OCI-M2 (cell line): ENCODE results near the gene TNS1.

Experiments
- DNase-seq: peaks from one replicate; lab custom pipeline; 2025; ENCODE audit not compliant: unreplicated experiment; lab: John Stamatoyannopoulos, UW

TNS1 gene

DNA sequence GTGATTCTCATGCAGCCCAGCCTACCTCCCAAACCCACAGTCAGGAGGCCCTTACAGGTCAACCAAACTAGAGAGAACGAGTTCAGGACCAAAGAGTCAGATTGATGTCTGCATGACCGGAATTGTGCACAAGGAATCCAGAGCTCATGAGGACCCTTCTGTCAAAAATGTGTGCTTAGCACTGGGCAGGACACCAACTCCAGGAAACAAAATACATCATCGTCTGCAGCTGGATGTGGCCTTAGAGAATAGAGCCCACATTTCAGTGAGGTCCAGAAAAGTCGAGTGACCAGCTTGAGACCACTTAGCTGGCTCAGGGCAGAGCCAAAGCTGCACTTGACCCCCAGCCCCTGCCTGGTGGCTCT, 3.2 kb downstream of the TNS1 start:
- no peak for DNase-seq

DNA sequence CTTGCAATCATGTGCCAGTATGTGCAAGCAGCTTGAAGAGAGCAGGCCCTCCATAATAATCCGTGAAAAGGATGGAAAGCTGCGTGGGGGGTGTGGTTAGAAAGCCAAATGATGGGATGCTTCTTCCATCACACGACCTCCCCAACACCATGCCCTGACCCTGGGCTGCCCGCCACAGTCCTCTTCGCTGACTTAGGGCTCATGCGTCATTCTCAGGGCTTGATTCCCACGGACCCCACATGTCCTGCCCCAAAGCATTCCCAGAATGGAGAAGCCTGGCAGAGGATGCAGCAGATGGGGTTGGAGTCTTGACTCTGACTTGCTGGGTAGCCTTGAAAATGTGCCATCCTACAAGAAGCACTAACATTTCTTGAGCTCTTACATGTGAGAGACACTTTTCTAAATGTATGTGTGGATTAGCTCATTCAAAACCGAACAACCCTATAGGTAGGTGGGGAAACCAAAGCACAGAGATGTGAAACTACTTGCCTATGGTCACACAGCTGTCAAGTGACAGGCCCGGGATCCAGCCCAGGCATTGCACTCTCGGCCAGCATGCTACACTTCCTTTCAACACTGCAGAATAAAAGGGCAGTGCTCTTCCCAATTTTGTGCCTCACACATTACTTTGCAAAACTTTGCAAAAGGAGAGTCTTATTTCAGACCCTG, 3.7 kb downstream of the TNS1 start:
- no peak for DNase-seq

DNA sequence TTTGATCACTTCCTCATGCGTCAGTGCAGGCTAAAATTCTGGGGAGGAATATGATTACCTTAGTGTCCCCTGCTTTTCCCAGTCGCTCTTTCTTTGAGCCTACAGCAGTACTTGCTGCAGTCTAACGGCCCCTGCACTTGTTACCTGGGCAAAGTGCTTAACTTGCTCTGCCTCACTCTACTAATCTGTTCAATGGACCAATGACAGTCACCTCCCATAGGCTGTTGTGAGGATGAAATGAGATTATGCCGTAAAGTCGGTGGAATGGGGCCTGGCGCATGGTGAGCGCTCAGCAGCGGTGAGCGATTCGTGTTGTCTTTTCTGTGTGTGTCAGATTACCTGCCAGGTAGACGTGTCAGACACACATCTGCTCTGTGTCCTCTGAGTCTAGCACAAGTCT, 5.3 kb downstream of the TNS1 start:
- no peak for DNase-seq

DNA sequence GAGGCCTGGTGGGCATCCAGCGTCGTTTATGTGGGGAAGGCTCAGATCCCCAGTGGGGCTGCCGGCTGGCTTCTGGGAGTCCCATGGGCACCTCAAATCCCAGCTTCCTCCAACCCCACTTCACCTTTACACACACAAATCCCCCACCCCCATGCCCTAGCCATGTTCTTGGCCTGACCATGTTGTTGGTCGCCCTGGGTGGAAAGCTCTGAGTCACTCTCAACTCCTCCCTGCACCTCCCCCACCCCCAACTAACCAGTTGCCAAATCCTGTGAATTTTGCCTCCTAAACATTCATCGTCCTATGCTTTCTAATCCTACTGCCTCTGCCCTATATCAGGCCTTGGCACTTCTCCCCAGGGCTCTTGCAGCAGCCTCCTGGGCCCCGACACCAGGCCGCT, 6.4 kb downstream of the TNS1 start:
- DNase-seq: no peak

DNA sequence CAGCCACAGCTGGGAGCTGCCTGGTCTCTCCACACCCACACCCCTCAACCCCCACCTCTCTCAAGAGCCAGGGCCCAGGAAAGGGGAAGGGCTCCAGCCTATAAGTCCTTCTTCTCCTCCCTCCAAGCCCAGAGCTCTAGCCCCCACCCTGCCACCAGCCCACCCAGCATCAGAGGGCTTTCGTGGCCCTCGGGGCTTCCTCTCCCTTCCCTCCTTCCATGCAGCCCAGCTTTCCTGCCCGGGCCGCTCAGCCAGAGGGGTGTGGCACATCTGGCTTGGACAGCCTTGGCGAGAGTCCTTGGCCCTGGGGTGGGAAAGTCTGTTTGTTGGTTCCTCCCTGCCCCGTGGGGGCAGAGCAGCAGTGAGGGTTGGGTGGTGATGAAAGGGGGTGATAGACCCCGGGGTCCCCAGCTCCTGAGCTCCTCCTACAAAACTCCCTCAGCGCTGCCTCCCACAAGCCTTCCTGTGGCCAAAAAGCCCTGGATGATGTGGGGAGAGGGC, 7.0 kb downstream of the TNS1 start:
- DNase-seq: no peak

DNA sequence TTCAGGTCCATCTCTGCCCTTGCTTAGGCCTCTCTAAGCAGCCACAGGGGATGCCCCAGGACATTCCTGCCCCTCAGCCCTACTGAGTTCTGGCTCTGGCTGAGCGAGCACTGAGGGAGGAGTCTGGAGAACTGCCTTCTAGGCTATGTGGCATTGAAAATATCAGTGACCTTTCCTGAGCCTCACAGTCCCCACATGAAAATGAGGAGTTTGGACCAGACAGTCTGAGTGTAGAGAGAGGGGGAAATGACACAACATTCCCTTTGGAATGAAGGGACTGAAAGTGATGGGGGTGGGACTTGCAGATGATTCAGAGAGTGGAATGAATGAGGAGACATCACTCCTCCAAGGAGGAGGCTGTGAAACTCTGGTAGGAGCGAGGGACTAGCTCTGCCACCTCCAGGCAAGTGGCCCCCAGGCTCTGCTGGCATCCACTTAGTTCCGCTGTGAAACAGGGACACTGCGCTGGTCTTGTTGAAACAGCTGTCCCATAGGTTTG, 8.0 kb downstream of the TNS1 start:
- DNase-seq: no peak

DNA sequence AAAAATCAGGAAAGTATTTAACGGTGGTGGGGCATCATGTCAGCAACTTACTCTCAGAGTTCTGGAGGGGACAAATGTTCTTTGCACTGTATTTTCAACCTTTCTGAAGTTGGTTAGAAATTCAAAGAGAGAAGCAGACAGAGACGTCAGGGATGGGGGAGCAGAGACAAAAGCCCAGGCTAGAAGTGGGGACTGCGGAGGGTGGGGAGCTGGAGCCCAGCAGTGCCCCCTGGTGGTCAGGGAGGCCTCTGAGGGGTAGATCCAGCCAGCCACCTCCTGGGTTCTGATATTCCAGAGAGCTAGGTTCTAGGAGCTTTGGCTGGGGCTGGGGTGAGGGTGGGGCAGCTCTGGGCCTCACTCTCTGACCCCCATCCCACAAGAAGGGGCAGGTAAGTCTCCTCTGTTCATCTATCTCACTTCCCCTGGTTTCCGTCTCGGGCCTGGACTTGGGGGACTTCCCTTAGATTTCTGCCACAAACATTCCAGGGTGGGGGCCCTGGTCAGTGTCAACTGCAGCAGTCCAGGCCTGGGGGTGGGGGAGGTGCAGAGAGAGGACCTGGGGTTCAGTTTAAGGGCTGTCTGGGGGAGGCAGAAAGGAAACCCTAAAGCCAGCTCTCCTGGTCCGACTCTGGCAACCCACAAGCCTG, 8.9 kb downstream of the TNS1 start:
- DNase-seq: no peak

DNA sequence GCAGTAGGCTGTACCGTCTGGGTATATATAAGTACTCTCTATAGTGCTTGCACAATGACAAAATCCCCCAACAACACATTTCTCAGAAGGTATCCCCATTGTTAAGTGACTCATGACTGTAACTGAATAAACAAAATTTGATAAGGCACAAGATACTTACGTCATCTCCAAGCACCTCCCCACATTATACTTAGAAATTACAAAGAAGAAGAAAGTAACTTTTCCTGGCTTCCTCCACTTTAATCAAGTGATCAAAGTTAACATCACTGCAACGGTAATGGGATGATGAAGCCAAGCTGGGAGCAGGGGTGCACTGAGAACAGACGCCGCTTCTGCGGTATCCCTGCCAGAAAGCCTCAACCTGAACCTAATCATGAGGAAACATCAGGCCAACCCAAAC, 9.7 kb downstream of the TNS1 start:
- no peak for DNase-seq

DNA sequence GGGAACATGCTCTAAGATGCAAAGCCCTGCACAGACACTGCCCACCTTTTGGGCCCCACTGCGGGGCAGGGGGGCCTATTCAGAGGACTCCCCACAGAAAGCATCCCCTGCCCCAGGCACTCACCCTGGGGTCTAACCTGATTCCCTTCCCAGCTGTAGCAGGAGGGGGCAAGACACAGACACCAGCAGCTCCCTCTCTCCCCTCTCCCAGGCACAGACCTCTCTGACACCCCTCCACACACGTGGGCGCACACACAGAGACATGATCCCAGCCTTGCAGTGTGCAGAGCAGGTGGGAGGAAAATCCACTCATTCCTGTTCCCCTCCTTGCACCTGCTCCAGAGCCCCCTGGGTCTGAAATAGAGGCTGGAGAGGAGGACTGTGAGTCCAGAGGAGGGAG, 10.7 kb downstream of the TNS1 start:
- no peak for DNase-seq

DNA sequence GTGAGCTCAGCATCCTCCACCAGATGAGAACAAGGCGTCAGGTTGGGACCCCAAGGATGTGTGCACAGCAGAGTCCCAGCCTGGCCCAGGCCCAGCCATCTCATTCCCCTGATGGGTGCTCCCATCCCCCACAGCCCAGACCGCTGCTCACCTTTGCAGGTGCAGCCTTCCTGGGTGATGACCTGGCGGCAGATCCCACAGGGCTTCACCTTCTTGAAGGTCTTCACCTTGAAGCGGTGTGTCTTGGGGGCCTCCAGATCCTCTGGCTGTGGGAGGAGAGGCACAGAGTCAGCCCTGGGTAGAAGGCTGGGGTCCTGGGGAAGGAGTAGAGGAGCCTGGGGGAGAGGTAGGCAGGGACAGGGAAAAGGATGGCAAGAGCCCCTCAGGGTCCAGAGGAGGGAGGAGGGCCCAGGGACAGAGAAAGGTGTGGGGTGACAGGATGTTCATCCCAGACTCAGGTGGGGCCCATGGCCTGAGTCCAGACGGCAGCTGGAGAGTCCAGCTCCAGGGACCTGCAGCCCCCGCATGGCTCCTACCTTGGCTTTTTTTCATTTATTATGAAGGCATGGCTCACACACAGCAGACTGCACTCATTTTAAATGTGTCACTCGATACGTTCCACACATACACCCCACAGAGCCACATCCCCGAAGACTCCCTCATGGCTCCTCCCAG, 11.9 kb downstream of the TNS1 start:
- DNase-seq: no peak

DNA sequence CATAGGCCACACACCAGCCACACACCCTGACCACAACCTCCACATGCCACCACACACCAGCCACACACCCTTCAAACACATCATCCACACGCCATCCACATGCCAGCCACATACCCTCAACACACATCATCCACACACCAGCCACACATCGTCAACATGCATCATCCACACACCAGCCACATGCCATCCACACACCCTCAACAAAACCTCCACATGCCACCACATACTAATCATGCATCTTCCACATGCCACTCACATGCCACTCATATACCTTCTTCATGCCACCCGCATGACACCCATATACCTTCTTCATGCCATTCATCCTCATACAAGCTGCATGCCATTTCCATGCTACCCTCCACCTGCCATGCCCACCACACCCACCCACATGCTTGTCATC, 12.4 kb downstream of the TNS1 start:
- DNase-seq: no peak

DNA sequence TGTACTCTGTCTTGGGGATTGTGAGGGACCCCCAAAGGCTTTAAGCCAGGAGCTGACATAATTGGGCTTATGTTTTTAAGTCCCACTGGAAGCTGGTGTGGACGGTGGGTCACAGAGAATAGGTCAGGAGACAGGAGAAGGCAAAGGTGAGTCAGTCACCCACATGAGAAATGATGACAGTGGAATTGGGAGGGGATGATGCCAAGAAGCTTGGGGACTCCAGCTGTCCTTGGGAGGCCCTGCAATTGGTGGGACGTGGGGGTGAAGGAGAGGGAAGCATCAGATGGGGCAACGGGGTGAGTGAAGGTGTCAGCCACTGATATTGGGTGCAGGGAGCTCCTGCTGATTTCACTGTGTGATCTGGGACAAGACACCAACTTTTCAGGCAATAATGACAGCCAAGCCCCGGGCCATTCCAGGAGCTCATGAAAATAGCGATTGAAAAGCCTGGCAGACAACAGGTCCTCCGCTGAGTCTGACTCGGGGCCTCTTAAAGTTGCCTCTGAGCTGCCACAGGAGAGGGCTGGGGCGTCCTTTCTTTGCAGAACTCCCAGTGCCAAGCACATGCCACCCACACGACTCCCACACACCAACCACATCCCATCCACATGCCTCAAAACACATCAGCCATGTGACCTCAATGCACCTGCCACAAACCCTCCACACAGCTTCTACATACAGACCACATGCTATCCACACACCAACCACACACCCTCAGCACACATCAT, 13.4 kb downstream of the TNS1 start:
- no peak for DNase-seq

DNA sequence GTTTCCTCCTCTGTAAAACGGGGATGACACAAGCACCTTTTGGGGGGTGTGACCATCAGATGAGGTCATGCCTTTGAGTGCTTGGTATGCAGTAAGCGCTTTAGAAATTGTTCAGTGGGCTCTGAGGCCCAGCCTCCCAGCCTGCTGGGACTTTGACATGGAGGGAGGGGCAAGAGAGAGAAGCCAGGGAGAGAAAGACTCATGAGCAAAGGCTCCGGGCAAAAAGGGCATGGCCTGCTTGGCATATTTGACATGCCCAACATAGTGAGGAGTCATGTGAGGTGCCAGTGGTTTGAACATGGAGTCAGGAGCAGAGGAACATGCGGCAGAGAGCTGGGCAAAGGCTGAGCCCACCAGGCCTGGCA, 14.0 kb downstream of the TNS1 start:
- DNase-seq: no peak

DNA sequence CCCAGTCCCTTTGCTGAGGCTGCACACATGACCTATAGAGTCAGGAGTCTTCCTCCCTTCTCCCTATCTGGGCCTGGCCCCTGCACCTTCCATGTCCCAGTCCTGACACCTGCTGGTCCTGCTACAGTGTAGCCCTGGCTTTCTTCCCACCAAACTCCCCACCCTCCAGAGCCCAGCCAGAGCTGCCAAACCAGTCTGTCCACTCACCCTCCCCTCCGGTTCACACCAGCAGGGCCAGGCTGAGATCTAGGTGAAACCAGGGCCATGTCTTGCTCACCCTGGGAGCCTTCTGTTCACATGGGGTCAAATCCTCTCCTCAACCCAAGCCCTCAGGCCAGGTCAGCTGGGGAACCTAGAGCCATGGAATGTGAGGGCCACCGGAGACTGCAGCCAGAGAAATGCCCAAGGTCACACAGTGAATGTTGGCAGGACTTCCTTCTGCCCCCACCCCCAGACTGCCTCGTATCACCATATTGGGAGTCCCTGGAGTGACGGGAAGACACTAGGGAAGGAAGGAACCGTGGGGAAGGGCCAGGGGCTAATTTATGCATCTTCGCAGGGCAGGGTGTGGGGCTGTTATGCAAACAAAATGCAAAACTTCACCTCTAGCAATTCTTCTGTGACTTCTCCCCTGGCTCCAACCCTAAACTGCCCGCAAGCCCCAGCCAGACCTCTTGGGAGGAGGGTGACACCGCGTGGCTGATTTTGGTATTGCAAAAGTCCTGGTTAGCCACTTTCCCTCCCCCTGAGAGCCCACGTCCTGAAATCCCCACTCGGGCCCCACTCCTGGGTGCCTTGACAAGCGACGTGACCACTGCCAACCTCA, 14.6 kb downstream of the TNS1 start:
- no peak for DNase-seq

DNA sequence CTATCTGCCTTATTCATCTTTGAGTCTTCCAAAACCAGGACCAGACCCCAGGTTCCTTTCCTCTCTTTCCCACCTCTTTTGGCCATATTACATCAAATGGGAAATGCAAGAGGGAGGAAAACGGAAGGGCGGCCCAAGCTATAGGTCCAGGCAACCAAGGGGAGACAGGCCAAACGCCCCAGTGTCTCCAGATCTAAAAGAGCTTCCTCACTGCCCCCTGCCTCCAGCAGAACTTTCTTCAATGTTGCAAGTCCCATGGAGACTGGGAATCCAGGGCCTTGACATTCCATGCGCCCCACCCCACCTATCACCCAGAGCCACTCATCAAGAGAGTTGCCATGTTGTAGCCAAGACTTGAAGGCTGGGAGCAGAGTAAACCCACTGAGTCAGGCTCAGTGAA, 15.4 kb downstream of the TNS1 start:
- DNase-seq: no peak

DNA sequence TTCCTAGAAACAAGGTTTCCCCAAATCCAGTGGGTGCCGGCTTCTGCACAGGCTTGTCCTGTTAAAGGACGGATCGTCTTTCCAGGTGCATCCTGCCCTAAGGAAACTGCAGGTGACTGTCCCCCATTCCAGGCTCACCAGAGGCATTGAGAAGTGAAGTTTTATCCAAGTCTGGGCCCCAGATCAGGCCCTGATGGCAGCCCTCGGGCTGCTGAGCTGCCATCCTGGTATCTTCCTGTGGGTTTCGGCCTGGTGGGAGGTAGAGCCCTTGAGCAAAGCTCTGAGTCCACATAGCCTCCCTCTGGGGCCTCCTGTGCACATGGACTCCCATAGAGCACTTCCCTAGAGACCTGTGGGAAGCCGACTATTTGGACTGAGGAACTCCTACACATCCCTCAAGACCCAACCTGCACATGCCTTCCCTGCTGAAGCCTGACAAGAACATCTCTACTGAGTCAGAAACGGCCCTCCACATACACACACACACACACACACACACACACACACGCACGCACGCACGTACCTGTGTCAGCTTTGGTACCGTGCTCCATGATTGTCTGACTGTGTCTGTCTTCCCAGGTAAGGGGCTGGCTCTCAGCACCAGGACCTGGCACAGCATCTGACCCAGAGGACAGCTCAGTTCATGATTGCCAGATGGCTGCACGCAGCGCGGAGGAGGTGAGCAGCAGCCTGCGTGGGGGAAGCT, 16.4 kb downstream of the TNS1 start:
- no peak for DNase-seq

DNA sequence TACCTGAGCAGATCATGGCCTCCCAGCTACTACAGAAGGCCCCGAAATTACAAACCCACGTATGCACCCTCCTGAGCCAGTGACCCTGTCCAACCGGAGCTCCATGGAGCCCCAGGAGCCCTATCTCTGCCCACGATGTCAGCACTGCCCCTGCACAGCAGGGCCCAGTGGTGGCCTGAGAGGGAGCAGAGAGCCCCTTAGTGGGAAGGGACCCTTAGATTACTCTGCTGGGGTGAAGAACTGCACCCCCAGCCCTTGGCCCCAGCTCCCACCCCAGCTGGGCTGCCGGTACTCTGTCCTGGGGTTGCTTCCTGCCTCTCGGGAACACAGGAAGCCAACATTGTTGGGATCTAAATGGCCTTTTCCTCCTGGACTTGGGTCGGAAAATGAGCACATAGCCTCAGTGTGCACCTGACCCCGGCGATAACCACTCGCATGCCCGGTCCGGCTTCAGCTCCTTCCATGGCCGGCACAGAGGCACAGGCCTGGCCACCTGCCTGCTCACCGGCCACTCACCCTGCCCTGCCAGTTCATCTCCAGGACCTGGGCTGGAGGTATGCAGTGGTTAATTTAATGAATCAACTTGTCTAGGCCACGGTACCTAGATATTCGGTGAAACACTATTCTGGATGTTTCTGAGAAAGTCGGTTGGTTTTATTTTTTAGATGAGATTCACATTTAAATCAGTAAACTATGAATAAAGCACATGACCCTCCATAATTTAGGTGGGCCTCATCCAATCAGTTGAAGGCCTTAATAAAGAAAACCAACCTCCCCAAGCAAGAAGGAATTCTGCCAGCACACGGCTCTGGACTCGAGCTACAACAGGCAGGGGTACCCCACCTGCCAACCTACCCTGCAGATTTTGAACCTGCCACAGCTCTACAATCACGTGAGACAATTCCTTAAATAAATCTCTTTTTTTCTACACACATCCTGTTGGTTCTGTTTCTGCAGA, 19.2 kb downstream of the TNS1 start:
- no peak for DNase-seq

DNA sequence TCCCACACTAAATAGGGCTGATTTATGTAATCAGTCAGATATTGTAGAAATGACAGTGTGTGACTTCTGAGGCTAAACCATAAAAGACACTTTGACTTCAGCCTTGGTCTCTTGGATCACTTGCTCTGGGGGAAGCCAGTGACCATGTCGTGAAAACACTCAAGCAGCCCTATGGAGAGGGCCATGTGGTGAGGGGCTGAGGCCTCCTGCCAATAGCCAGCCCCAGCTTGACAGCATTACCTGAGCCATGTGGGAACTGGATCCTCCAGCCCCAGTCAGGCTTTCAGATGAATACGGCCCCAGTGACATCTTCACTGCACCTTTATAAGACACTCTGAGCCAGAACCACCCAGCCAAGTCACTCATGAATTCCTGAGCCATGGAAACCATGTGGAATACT, 20.8 kb downstream of the TNS1 start:
- no peak for DNase-seq

DNA sequence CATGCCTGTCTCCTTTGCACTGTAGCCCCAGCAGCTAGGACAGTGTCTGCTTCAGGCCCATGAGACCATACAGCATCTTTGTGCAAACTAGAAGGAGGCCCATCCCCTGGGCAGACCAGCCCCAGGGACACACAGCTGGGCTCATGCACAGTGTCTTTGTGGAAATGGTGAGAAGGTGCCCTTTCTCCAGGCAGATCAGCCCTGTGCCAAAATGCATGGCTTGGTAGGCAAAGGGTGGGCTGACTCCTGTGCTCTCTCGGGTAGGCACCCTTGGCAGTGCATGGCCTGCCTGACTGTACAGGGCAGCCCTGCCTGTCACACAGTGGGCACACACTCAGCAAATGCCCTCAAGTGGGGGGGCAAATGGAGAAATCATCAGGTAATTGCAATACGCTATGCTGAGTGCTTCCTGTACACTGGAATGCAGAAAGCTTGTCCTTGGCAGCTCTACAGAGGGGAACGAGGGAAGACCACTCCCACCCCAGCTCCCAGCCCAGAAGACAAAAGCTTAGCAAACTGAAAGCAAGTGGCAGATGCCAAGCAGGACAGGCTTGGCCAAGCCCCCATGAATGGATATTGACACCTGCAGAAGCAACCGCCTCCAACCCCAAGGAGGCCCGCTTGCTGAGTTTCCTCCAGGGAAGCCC, 21.6 kb downstream of the TNS1 start:
- DNase-seq: no peak
